Measurements from ENCODE around the gene NTN1. TPM values are rescaled to one million over a fixed set of nuclear protein-coding genes. Genes with fewer than 3 reads are reported as not detected.

The NTN1 gene
- total RNA-seq, 1 experiment from 2014 or later, result 1.2 TPM

DNA sequence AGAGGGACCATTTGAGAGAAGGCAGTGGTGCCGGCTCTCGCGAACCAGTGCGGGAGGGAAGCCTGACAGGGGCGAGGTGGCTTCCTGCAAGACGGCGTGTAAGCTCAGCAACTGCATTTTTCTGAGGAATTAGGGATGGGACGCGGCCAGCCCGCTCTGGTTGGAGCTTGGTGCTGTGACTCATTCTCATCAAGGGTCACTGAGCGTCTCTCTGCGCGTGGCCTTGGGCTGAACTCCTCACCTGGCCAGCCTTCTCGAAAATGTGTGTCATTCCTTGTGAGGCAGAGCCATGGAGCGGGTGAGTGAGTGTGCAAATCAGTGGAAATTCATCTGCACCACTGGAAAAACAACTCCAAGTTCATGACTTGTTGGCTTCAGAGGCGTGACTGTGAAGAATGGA is 52.8 kb downstream of the NTN1 start:
- H3K4ac ChIP-seq (ENCODE audit: low read depth, low read length), result no peak overlapping the region

More for the DNA sequence above, 52.8 kb downstream of the NTN1 start:
- Histone ChIP-seq H3K4me1 (ENCODE audit: insufficient read depth, low read length) (no peaks in the 10 kb centered on the region), H2AK5ac (ENCODE audit: insufficient read length, low read length) (no peak overlapping the region), H2BK120ac (ENCODE audit: low read depth, low read length, poor library complexity, severe bottlenecking) (no peak overlapping the region), H3K23ac (ENCODE audit: insufficient read length, low read depth, low read length) (no peak overlapping the region), H3K27ac (ENCODE audit: insufficient read length, low read depth, low read length) (no peak overlapping the region), H3K79me1 (ENCODE audit: insufficient read depth, low read depth, low read length, poor library complexity, severe bottlenecking) (no peaks in the 10 kb centered on the region), H3K56ac (ENCODE audit: insufficient read length, low read depth, low read length) (no peak overlapping the region), H4K8ac (replicated peaks; ENCODE audit: insufficient read length, low read depth, low read length) (no peak overlapping the region), H2AFZ (ENCODE audit: low read length) (no peak overlapping the region), H3K27me3 (ENCODE audit: insufficient read depth, low read length) (no peaks in the 10 kb centered on the region; the same call in 1 of the 2 replicates), H4K91ac (ENCODE audit: insufficient read length, low read depth, low read length) (no peak overlapping the region), H4K20me1 (ENCODE audit: control insufficient read depth, insufficient read depth, insufficient read length) (no peaks in the 10 kb centered on the region), H3K18ac (ENCODE audit: insufficient read length, low read depth, low read length) (no peak overlapping the region), H3K23me2 (ENCODE audit: insufficient read length, low read depth, low read length, poor library complexity, severe bottlenecking) (no peaks in the 10 kb centered on the region), H4K5ac (ENCODE audit: insufficient read length, low read depth, low read length) (no peak overlapping the region), H3K9ac (ENCODE audit: extremely low read depth, insufficient read length, low read length) (no peak overlapping the region), H3K9me3 (ENCODE audit: control insufficient read depth, low read depth, low read length) (no peaks in the 10 kb centered on the region), H3K4me2 (ENCODE audit: insufficient read depth, insufficient read length, low read length) (no peak overlapping the region), H2BK15ac (ENCODE audit: low read depth, low read length) (no peak overlapping the region), H3K14ac (ENCODE audit: insufficient read depth, low read length) (no peak overlapping the region), H3T11ph (ENCODE audit: low read length) (no peak overlapping the region), H2BK20ac (ENCODE audit: low read depth, low read length, poor library complexity, severe bottlenecking) (no peak overlapping the region), H2BK12ac (ENCODE audit: insufficient read length, low read depth, low read length) (no peak overlapping the region), H2BK5ac (ENCODE audit: insufficient read length, low read length) (no peak overlapping the region), H3K79me2 (ENCODE audit: insufficient read depth, low read length) (no peaks in the 10 kb centered on the region)
- peaks cover 42% of the 10 kb centered on the region for H3K27me3 Mint-ChIP-seq (ENCODE audit: low read depth)
- H3K27ac Mint-ChIP-seq, result no peak overlapping the region
- no CpG with 5 or more reads among the region's 16 CpGs for WGBS (ENCODE audit: extremely low coverage, insufficient read length, low lambda C conversion rate)
- TF ChIP-seq, protein P1, sequence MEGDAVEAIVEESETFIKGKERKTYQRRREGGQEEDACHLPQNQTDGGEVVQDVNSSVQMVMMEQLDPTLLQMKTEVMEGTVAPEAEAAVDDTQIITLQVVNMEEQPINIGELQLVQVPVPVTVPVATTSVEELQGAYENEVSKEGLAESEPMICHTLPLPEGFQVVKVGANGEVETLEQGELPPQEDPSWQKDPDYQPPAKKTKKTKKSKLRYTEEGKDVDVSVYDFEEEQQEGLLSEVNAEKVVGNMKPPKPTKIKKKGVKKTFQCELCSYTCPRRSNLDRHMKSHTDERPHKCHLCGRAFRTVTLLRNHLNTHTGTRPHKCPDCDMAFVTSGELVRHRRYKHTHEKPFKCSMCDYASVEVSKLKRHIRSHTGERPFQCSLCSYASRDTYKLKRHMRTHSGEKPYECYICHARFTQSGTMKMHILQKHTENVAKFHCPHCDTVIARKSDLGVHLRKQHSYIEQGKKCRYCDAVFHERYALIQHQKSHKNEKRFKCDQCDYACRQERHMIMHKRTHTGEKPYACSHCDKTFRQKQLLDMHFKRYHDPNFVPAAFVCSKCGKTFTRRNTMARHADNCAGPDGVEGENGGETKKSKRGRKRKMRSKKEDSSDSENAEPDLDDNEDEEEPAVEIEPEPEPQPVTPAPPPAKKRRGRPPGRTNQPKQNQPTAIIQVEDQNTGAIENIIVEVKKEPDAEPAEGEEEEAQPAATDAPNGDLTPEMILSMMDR (conservative IDR thresholded peaks at IDR 0.05), result no peak
- no peaks in the 10 kb centered on the region for H3K36me3 Mint-ChIP-seq (ENCODE audit: insufficient read depth in 1 of 3, low read depth in 3 of 3)
- peaks cover 3 to 5% of the 10 kb centered on the region in 2 experiments; a peak in 2 of 4 replicates for H3K4me1 Mint-ChIP-seq
- DNase-seq, result peak; percentile 27
- no peaks in the 10 kb centered on the region for H3K9me3 Mint-ChIP-seq
- no peak overlapping the region for H3K4me3 Mint-ChIP-seq
